Nephron (organoid): Measurements from ENCODE around the gene CAMKV.
"Not testable (repeated sequence)": the region's sequence is repeated elsewhere in the genome, so short reads cannot be mapped to it uniquely, and the experiment has no call there.

Experiments used
- H3K27ac Mint-ChIP-seq, 3 experiments: 2 replicates each; pipeline ENCODE4 v1.8.0; 2020; ENCODE audit warnings: mixed read lengths in 3 of 3, mild to moderate bottlenecking in 2 of 3, moderate library complexity in 1 of 3
- H3K27me3 Mint-ChIP-seq: 2 replicates; pipeline ENCODE4 v1.8.0; 2021; ENCODE audit warnings: low read depth, mild to moderate bottlenecking, moderate library complexity, mixed read lengths
- H3K36me3 Mint-ChIP-seq: 2 replicates; pipeline ENCODE4 v1.8.0; 2020; ENCODE audit warnings: low read depth, mixed read lengths
- H3K4me1 Mint-ChIP-seq: 2 replicates; pipeline ENCODE4 v1.8.0; 2020; ENCODE audit warnings: mixed read lengths
- H3K4me3 Mint-ChIP-seq, 3 experiments: 2 replicates each; pipeline ENCODE4 v1.8.0; 2020; ENCODE audit warnings: mild to moderate bottlenecking in 3 of 3, mixed read lengths in 3 of 3, moderate library complexity in 2 of 3
- H3K9me3 Mint-ChIP-seq: 2 replicates; pipeline ENCODE4 v1.8.0; 2020; ENCODE audit warnings: mixed read lengths
- CTCF ChIP-seq, 3 experiments: fragments of 200-600 bp; sonication (generic); IDR thresholded peaks; one replicate each; pipeline ENCODE4 v1.5.0; 2021; ENCODE audit warnings: antibody characterized with exemption in 3 of 3; ENCODE audit not compliant: unreplicated experiment in 3 of 3

Gene CAMKV

GRCh38 chr3:49869525-49870126, at the start of gene CAMKV:
Gene CAMKV (minus strand): TSS chr3:49869906. CDS start chr3:49862388, 7,518 bp downstream.
- Mint-ChIP-seq H3K36me3 (no peaks in the 10 kb centered on the region), H3K27ac (no peak within 1 kb of the TSS), H3K9me3 (no peaks in the 10 kb centered on the region), H3K27me3 (peaks cover 50% of the 10 kb centered on the region), H3K4me1 (peaks cover 11% of the 10 kb centered on the region), H3K4me3 (peak within 1 kb of the TSS; percentile 42 to 62 (median 54))
- no peak for TF ChIP-seq CTCF (IDR thresholded peaks at IDR 0.05; ENCODE audit: unreplicated experiment in 3 of 3)

GRCh38 chr3:49917806-49918590, 48.3 kb upstream of the CAMKV start:
- H3K27me3 Mint-ChIP-seq, H3K9me3 Mint-ChIP-seq, H3K4me1 Mint-ChIP-seq, H3K27ac Mint-ChIP-seq, H3K36me3 Mint-ChIP-seq, H3K4me3 Mint-ChIP-seq: not testable (repeated sequence)

- Mint-ChIP-seq H3K27ac (no peak overlapping the region), H3K36me3 (peaks cover 5% of the 10 kb centered on the region), H3K4me3 (no peak overlapping the region), H3K9me3 (no peaks in the 10 kb centered on the region), H3K4me1 (no peaks in the 10 kb centered on the region), H3K27me3 (peaks cover 4% of the 10 kb centered on the region)
- no peak for TF ChIP-seq CTCF (IDR thresholded peaks at IDR 0.05; ENCODE audit: unreplicated experiment in 3 of 3)
Measured at GRCh38 chr3:49916686-49917085, 47.0 kb upstream of the CAMKV start.

GRCh38 chr3:49914906-49915305, 45.2 kb upstream of the CAMKV start:
- Mint-ChIP-seq H3K27me3 (peaks cover 7% of the 10 kb centered on the region), H3K4me1 (no peaks in the 10 kb centered on the region), H3K27ac (no peak overlapping the region), H3K9me3 (no peaks in the 10 kb centered on the region), H3K4me3 (no peak overlapping the region), H3K36me3 (peaks cover 14% of the 10 kb centered on the region)
- TF ChIP-seq CTCF (IDR thresholded peaks at IDR 0.05; ENCODE audit: unreplicated experiment in 3 of 3) = no peak

GRCh38 chr3:49912881-49913281, 43.2 kb upstream of the CAMKV start:
- no peak overlapping the region for H3K4me3 Mint-ChIP-seq
- H3K27ac Mint-ChIP-seq = no peak overlapping the region
- H3K4me1 Mint-ChIP-seq = no peaks in the 10 kb centered on the region
- H3K36me3 Mint-ChIP-seq = peaks cover 15% of the 10 kb centered on the region
- H3K9me3 Mint-ChIP-seq = no peaks in the 10 kb centered on the region
- peaks cover 9% of the 10 kb centered on the region for H3K27me3 Mint-ChIP-seq
- TF ChIP-seq CTCF (IDR thresholded peaks at IDR 0.05; ENCODE audit: unreplicated experiment in 3 of 3) = no peak

GRCh38 chr3:49911611-49912010, 41.9 kb upstream of the CAMKV start:
- peaks cover 15% of the 10 kb centered on the region for H3K36me3 Mint-ChIP-seq
- peaks cover 9% of the 10 kb centered on the region for H3K27me3 Mint-ChIP-seq
- no peaks in the 10 kb centered on the region for H3K9me3 Mint-ChIP-seq
- H3K4me3 Mint-ChIP-seq = no peak overlapping the region
- H3K4me1 Mint-ChIP-seq = no peaks in the 10 kb centered on the region
- TF ChIP-seq CTCF (IDR thresholded peaks at IDR 0.05; ENCODE audit: unreplicated experiment in 3 of 3) = no peak
- no peak overlapping the region for H3K27ac Mint-ChIP-seq
